B cell (primary cell): ENCODE measurements around the gene PLPPR1. TPM values are rescaled to one million over a fixed set of nuclear protein-coding genes. Genes with fewer than 3 reads are reported as not detected.

Experiments used
- ATAC-seq: fragments of 200-7000 bp; cut with Tn5 transposase; one replicate; pipeline ENCODE4 v1.10.0; 2021; ENCODE audit warnings: low read depth, mild to moderate bottlenecking, moderate number of reproducible peaks, moderate library complexity
- CTCF ChIA-PET: fragments of 350-600 bp; sonication (Branson Sonifier 250); formaldehyde crosslinking; loops from one replicate; lab custom pipeline; 2021; ENCODE audit warnings: antibody characterized with exemption, inconsistent platforms; lab: Charles Lee
- POLR2A ChIA-PET: fragments of 350-600 bp; sonication (Branson Sonifier 250); formaldehyde crosslinking; loops from one replicate; lab custom pipeline; 2021; ENCODE audit warnings: antibody characterized with exemption; lab: Charles Lee
- DNase-seq: peaks from one replicate; pipeline ENCODE4 v3.0.0; 2013
- H2AFZ ChIP-seq: 2 replicates; pipeline ENCODE4 v1.6.1; 2012; ENCODE audit warnings: mild to moderate bottlenecking, low read depth, low read length; ENCODE audit not compliant: insufficient read depth, poor library complexity, severe bottlenecking
- H3K27ac ChIP-seq, 2 donors: 1 replicate in 1 of 2; 2 replicates in 1 of 2; pipeline ENCODE4 v1.5.1; 2012 to 2013; ENCODE audit warnings: low read length in 2 of 2, mild to moderate bottlenecking in 2 of 2, moderate library complexity in 1 of 2
- H3K27me3 ChIP-seq, 4 experiments: fragments of 200-600 bp in 1 of 4; sonication (generic) in 1 of 4; replicated peaks in 1 of 4; 1 replicate in 2 of 4; 2 replicates in 2 of 4; pipeline versions ENCODE4 v1.6.1 to v1.7.0; 2013 to 2016; ENCODE audit warnings: low read length in 3 of 4, mild to moderate bottlenecking in 2 of 4, mixed read lengths in 1 of 4, moderate library complexity in 1 of 4; ENCODE audit not compliant: insufficient read depth in 4 of 4, control insufficient read depth in 3 of 4; ENCODE audit errors: control extremely low read depth in 1 of 4
- H3K36me3 ChIP-seq, 2 experiments: replicated peaks in 1 of 2; 1 replicate in 1 of 2; 2 replicates in 1 of 2; pipeline versions ENCODE4 v1.6.1 to v1.7.1; 2013; ENCODE audit warnings: low read length in 1 of 2; ENCODE audit not compliant: insufficient read depth in 2 of 2, control insufficient read depth in 1 of 2; ENCODE audit errors: control extremely low read depth in 1 of 2, extremely low read depth in 1 of 2
- H3K4me1 ChIP-seq, 2 donors: fragments of 200-600 bp in 1 of 2; sonication (generic) in 1 of 2; 1 replicate in 1 of 2; 2 replicates in 1 of 2; pipeline versions ENCODE4 v1.5.1 to v1.6.1; 2013 to 2017; ENCODE audit warnings: low read length in 2 of 2; ENCODE audit not compliant: control insufficient read depth in 2 of 2, insufficient read depth in 2 of 2
- H3K4me2 ChIP-seq: replicated peaks from 2 replicates; pipeline ENCODE3; 2012; ENCODE audit warnings: mild to moderate bottlenecking, low read depth, low read length; ENCODE audit not compliant: poor library complexity, severe bottlenecking
- H3K4me3 ChIP-seq, 5 experiments: fragments of 200-600 bp in 1 of 5; sonication (generic) in 1 of 5; 1 replicate in 3 of 5; 2 replicates in 2 of 5; pipeline versions ENCODE4 v1.5.1 to v1.7.0; 2011 to 2016; ENCODE audit warnings: low read length in 4 of 5, mild to moderate bottlenecking in 4 of 5, low read depth in 2 of 5, control low read depth in 1 of 5, moderate library complexity in 1 of 5; ENCODE audit not compliant: insufficient read depth in 1 of 5; ENCODE audit errors: control extremely low read depth in 1 of 5, extremely low read depth in 1 of 5
- H3K79me2 ChIP-seq: fragments of 200-600 bp; sonication (generic); one replicate; pipeline ENCODE4 v1.6.0; 2016; ENCODE audit warnings: low read length; ENCODE audit not compliant: control insufficient read depth, insufficient read depth
- H3K9ac ChIP-seq: fragments of 200-600 bp; sonication (generic); 2 replicates; pipeline ENCODE4 v1.6.1; 2017; ENCODE audit warnings: mild to moderate bottlenecking, low read length, moderate library complexity
- H3K9me3 ChIP-seq, 3 donors: one replicate each; pipeline versions ENCODE4 v1.6.1 to v1.7.1; 2013; ENCODE audit warnings: low read length in 2 of 3; ENCODE audit not compliant: control insufficient read depth in 2 of 3, insufficient read depth in 1 of 3; ENCODE audit errors: control extremely low read depth in 1 of 3
- H4K20me1 ChIP-seq: 2 replicates; pipeline ENCODE4 v1.6.0; 2012; ENCODE audit warnings: mild to moderate bottlenecking, low read length; ENCODE audit not compliant: insufficient read depth, control insufficient read depth, poor library complexity, severe bottlenecking
- H3K27ac Mint-ChIP-seq: one replicate; pipeline ENCODE4 v1.8.0; 2021; ENCODE audit warnings: mixed read lengths
- H3K27me3 Mint-ChIP-seq: one replicate; pipeline ENCODE4 v1.8.0; 2021; ENCODE audit warnings: mixed read lengths
- H3K4me1 Mint-ChIP-seq: one replicate; pipeline ENCODE4 v1.8.0; 2021; ENCODE audit warnings: mixed read lengths
- H3K4me3 Mint-ChIP-seq: one replicate; pipeline ENCODE4 v1.8.0; 2021; ENCODE audit warnings: mixed read lengths
- H3K9me3 Mint-ChIP-seq: one replicate; pipeline ENCODE4 v1.8.0; 2022; ENCODE audit warnings: mixed read lengths; ENCODE audit not compliant: insufficient read depth
- CTCF ChIP-seq: fragments of 200-600 bp; IDR thresholded peaks from one replicate; pipeline ENCODE4 v1.8.0; 2022; ENCODE audit warnings: antibody characterized with exemption, mild to moderate bottlenecking
- EZH2 ChIP-seq: IDR thresholded peaks from 2 replicates; pipeline ENCODE4 v1.6.1; 2012; ENCODE audit warnings: borderline replicate concordance, low read depth, mild to moderate bottlenecking, moderate library complexity, low read length; ENCODE audit not compliant: insufficient read depth, poor library complexity, severe bottlenecking
- WGBS: methylation state at CpG from one replicate; pipeline ENCODE4 v1.1.5; 2013; ENCODE audit warnings: missing lambda C conversion rate; ENCODE audit not compliant: insufficient coverage; 5-methylcytosine and 5-hydroxymethylcytosine counted together
- intact Hi-C: fragments of 100-400 bp; cut with micrococcal nuclease; formaldehyde crosslinking; loops from one replicate; pipeline ENCODE4 v1.10.0; 2022
- polyA plus RNA-seq: library from polyadenylated mRNA; depleted of rRNA; stranded (reverse); fragments of >200 nt; gene quantifications from 2 replicates; pipeline ENCODE4 v1.2.3, GENCODE V29; 2012
- total RNA-seq, 2 donors: library from RNA; stranded (reverse); fragments of 120-200 nt in 1 of 2; gene quantifications; 1 replicate in 1 of 2; 2 replicates in 1 of 2; pipeline versions ENCODE4 v1.2.3 to v1.2.4, GENCODE V29; 2013 to 2022

PLPPR1 gene
- total and polyA plus RNA-seq, 2 donors (not counting 1 experiment from before 2014, with no cell fraction given) = not detected

GRCh38 chr9:101354143-101354764, 325.7 kb downstream of the PLPPR1 start:
- no peaks in the 10 kb centered on the region for H3K4me1 ChIP-seq
- H3K4me2 ChIP-seq = no peak overlapping the region
- H3K9me3 ChIP-seq = peaks cover 0 to 2% (median 0%) of the 10 kb centered on the region in 3 donors
- peaks cover under 1% of the 10 kb centered on the region for H3K9me3 Mint-ChIP-seq
- ChIA-PET POLR2A (no interaction called here), CTCF (no interaction called here)
- no peak overlapping the region for H3K4me3 ChIP-seq
- no peak for ATAC-seq
- no peak overlapping the region for H3K9ac ChIP-seq
- H3K79me2 ChIP-seq = no peaks in the 10 kb centered on the region
- DNase-seq = no peak
- no peaks in the 10 kb centered on the region for H3K4me1 Mint-ChIP-seq
- H3K27ac Mint-ChIP-seq = no peak overlapping the region
- no peaks in the 10 kb centered on the region for H3K36me3 ChIP-seq
- no peak overlapping the region for H2AFZ ChIP-seq
- H3K27ac ChIP-seq = no peak overlapping the region
- H4K20me1 ChIP-seq = no peaks in the 10 kb centered on the region
- WGBS = 100% methylated on average over 3 of the region's 5 CpGs
- no peak overlapping the region for H3K4me3 Mint-ChIP-seq
- intact Hi-C loops = no loop called here
- H3K27me3 Mint-ChIP-seq = peaks cover 9% of the 10 kb centered on the region
- peaks cover 0 to 4% (median 0%) of the 10 kb centered on the region in 4 experiments for H3K27me3 ChIP-seq
- TF ChIP-seq EZH2 = no peak
- no peak for TF ChIP-seq CTCF
